ENCODE data around the gene RB1. TPM values are rescaled to one million over a fixed set of nuclear protein-coding genes. Genes with fewer than 3 reads are reported as not detected.

Gene RB1
- total and polyA plus RNA-seq, 8 donors, result 9.3 to 53.6 (median 20.6) TPM

DNA sequence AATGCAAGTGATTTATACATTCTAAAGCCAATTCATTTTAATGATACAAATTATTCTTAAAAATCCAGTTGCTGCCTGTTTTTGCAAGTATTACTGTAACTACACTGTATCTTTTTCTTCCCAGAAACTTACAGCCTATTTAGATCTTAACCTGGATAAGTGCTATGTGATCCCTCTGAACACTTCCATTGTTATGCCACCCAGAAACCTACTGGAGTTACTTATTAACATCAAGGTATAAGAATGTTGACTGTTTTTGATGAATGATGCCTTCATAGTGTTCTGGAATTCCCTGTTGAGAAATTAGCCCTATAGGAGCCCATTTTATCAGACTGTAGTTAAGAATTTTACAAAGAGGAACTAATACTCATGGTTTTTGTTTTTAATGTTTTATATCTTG, 45.5 kb upstream of the RB1 start:
- TF ChIP-seq CTCF (IDR thresholded peaks at IDR 0.05) (no peak), POLR2A (IDR thresholded peaks at IDR 0.05) (no peak), EP300 (IDR thresholded peaks at IDR 0.05) (no peak), POLR2AphosphoS5 (IDR thresholded peaks at IDR 0.05) (no peak)
- Histone ChIP-seq H3K4me3 (no peak overlapping the region), H3K27ac (no peak overlapping the region), H3K9me3 (no peaks in the 10 kb centered on the region), H3K4me1 (peaks cover 0 to 51% (median 29%) of the 10 kb centered on the region in 4 donors), H3K27me3 (no peaks in the 10 kb centered on the region), H3K36me3 (peaks cover 54 to 96% (median 90%) of the 10 kb centered on the region in 4 donors)
- intact Hi-C loops (cut with DNase I; ENCODE audit: low total_unique reads), result no loop called here
- peak in 1 of 2 donors; percentile 55 for DNase-seq

DNA sequence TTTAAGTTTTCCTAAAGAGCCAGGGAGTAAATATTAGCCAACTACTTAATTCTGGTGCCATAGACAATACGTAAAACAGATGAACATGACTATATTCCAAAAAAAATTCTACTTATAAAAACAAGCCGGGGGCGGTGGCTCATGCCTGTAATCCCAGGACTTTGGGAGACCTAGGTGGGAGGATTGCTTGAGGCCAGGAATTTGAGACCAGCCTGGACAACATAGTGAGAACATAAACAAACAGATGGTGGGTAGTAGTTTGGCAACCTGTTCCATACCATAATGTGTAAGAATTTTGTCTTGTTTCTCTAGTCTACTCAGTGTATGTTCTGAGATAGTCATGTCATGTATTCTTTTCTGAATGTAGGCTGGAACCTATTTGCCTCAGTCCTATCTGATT, 45.1 kb upstream of the RB1 start:
- no peak overlapping the region for H3K4me3 ChIP-seq
- no peak overlapping the region for H3K27ac ChIP-seq
- WGBS, 5 donors, result 77 to 95% (median 87%) methylated on average over 3 of the region's 3 CpGs
- no peak for DNase-seq
- TF ChIP-seq POLR2AphosphoS5 (IDR thresholded peaks at IDR 0.05) (no peak), POLR2A (IDR thresholded peaks at IDR 0.05) (no peak), CTCF (IDR thresholded peaks at IDR 0.05) (no peak), EP300 (IDR thresholded peaks at IDR 0.05) (no peak)
- peaks cover 0 to 50% (median 24%) of the 10 kb centered on the region in 4 donors for H3K4me1 ChIP-seq
- no peaks in the 10 kb centered on the region for H3K9me3 ChIP-seq
- no peaks in the 10 kb centered on the region for H3K27me3 ChIP-seq
- H3K36me3 ChIP-seq, result peaks cover 57 to 100% (median 95%) of the 10 kb centered on the region in 4 donors
- intact Hi-C loops (cut with DNase I; ENCODE audit: low total_unique reads), result no loop called here

DNA sequence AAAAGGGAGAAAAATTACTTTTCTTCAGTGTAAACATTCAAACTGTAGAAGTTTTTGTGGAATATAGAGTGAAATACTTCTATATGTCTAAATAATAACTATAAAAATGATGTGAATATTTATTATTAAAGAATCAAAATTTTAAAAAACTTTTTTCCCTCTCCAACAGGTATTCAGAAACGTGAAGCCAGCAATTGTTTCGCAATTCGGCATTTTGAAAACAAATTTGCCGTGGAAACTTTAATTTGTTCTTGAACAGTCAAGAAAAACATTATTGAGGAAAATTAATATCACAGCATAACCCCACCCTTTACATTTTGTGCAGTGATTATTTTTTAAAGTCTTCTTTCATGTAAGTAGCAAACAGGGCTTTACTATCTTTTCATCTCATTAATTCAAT, 42.6 kb upstream of the RB1 start:
- intact Hi-C loops (cut with DNase I; ENCODE audit: low total_unique reads), result no loop called here
- Histone ChIP-seq H3K27me3 (no peaks in the 10 kb centered on the region), H3K9me3 (no peaks in the 10 kb centered on the region), H3K4me1 (peaks cover 0 to 36% (median 9%) of the 10 kb centered on the region in 4 donors), H3K4me3 (no peak overlapping the region), H3K27ac (no peak overlapping the region), H3K36me3 (peaks cover 48 to 99% (median 97%) of the 10 kb centered on the region in 4 donors)
- no peak for TF ChIP-seq CTCF (IDR thresholded peaks at IDR 0.05)
- TF ChIP-seq EP300 (IDR thresholded peaks at IDR 0.05), result no peak
- no peak for TF ChIP-seq POLR2A (IDR thresholded peaks at IDR 0.05)
- no peak for TF ChIP-seq POLR2AphosphoS5 (IDR thresholded peaks at IDR 0.05)
- DNase-seq, result no peak
- 88 to 92% (median 89%) methylated on average over 4 of the region's 4 CpGs for WGBS, 5 donors

DNA sequence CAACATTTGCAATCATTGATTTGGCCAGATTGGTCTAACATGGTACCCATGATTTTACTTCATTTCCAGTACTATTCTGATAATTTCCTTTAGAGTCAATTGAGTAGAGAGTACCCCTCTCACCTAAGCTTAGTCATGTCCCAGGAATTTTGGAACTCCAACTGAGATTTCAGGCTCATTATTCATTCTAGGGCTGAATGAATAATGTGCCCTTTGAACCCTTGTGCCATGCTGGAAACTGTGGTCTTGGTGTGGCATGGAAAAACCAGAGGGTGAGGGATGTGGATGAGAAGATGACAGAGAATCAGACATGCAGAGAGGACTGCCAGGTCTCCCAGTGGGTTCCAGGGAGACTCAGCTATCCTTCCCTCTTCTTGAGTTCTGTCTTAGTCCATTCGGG, 40.4 kb upstream of the RB1 start:
- no peaks in the 10 kb centered on the region for H3K27me3 ChIP-seq
- DNase-seq, result no peak
- H3K4me1 ChIP-seq, result peaks cover 0 to 16% (median under 1%) of the 10 kb centered on the region in 4 donors
- intact Hi-C loops (cut with DNase I; ENCODE audit: low total_unique reads), result no loop called here
- H3K36me3 ChIP-seq, result peaks cover 27 to 80% (median 80%) of the 10 kb centered on the region in 4 donors
- H3K27ac ChIP-seq, result no peak overlapping the region
- 94 to 100% (median 96%) methylated on average over 1 of the region's 1 CpG for WGBS, 5 donors
- no peaks in the 10 kb centered on the region for H3K9me3 ChIP-seq
- H3K4me3 ChIP-seq, result no peak overlapping the region
- TF ChIP-seq EP300 (IDR thresholded peaks at IDR 0.05), result no peak
- TF ChIP-seq POLR2AphosphoS5 (IDR thresholded peaks at IDR 0.05), result no peak
- no peak for TF ChIP-seq CTCF (IDR thresholded peaks at IDR 0.05)
- TF ChIP-seq POLR2A (IDR thresholded peaks at IDR 0.05), result no peak
